ENCODE results near the gene TFCP2. TPM values are rescaled to one million over a fixed set of nuclear protein-coding genes. Genes with fewer than 3 reads are reported as not detected.
A peak's percentile ranks its signal among the peaks of the same experiment; 100 is the strongest.

Gene TFCP2
- total RNA-seq, 4 donors from 2014 or later: 12.3 to 16.6 (median 14.2) TPM

GRCh38 chr12:51071663-51072062 is 101.3 kb downstream of the TFCP2 start:
- 33 to 40% methylated on average over 2 of the region's 2 CpGs for WGBS, 2 donors (ENCODE audit: low coverage in 1 of 2)
- Histone ChIP-seq H3K9me3 (no peaks in the 10 kb centered on the region), H3K36me3 (peaks cover 0 to 79% of the 10 kb centered on the region in 2 donors)

GRCh38 chr12:51070004-51070403 is 102.9 kb downstream of the TFCP2 start:
- Histone ChIP-seq H3K27me3 (no peaks in the 10 kb centered on the region), H3K36me3 (peaks cover 0 to 90% of the 10 kb centered on the region in 2 donors), H3K4me3 (no peak overlapping the region), H3K9me3 (no peaks in the 10 kb centered on the region), H3K4me1 (peaks cover 0 to 19% (median 0%) of the 10 kb centered on the region in 3 donors), H3K27ac (peak overlapping the region in 1 of 4 donors; percentile 31)
- no peak for TF ChIP-seq POLR2A (IDR thresholded peaks at IDR 0.05)
- TF ChIP-seq EP300 (IDR thresholded peaks at IDR 0.05): no peak
- no peak for TF ChIP-seq POLR2AphosphoS5 (IDR thresholded peaks at IDR 0.05)
- TF ChIP-seq CTCF (IDR thresholded peaks at IDR 0.05): no peak
- 63 to 70% methylated on average over 2 to 3 of the region's 3 CpGs for WGBS, 2 donors (ENCODE audit: low coverage in 1 of 2)
- ATAC-seq: no peak

More at GRCh38 chr12:51071663-51072062, 101.3 kb downstream of the TFCP2 start:
- no peak overlapping the region for H3K4me3 ChIP-seq
- peak overlapping the region in 3 of 4 donors; percentile 28 to 45 (median 30) for H3K27ac ChIP-seq
- no peaks in the 10 kb centered on the region for H3K27me3 ChIP-seq
- H3K4me1 ChIP-seq: peaks cover 0 to 36% (median 10%) of the 10 kb centered on the region in 3 donors
- TF ChIP-seq CTCF (IDR thresholded peaks at IDR 0.05): no peak
- TF ChIP-seq POLR2A (IDR thresholded peaks at IDR 0.05): no peak
- TF ChIP-seq EP300 (IDR thresholded peaks at IDR 0.05): no peak
- no peak for TF ChIP-seq POLR2AphosphoS5 (IDR thresholded peaks at IDR 0.05)
- ATAC-seq: peak; percentile 36

GRCh38 chr12:51067771-51068170 is 105.2 kb downstream of the TFCP2 start:
- Histone ChIP-seq H3K4me3 (no peak overlapping the region), H3K27me3 (no peaks in the 10 kb centered on the region), H3K4me1 (peaks cover 0 to 11% (median 0%) of the 10 kb centered on the region in 3 donors), H3K9me3 (no peaks in the 10 kb centered on the region), H3K27ac (no peak overlapping the region), H3K36me3 (peaks cover 0 to 99% of the 10 kb centered on the region in 2 donors)
- no peak for ATAC-seq
- no peak for TF ChIP-seq EP300 (IDR thresholded peaks at IDR 0.05)
- no peak for TF ChIP-seq CTCF (IDR thresholded peaks at IDR 0.05)
- TF ChIP-seq POLR2AphosphoS5 (IDR thresholded peaks at IDR 0.05): no peak
- no peak for TF ChIP-seq POLR2A (IDR thresholded peaks at IDR 0.05)
- WGBS, 2 donors (ENCODE audit: low coverage in 1 of 2): 46 to 73% methylated on average over 5 to 6 of the region's 7 CpGs

- Histone ChIP-seq H3K9me3 (no peaks in the 10 kb centered on the region), H3K27me3 (no peaks in the 10 kb centered on the region), H3K27ac (no peak overlapping the region), H3K4me1 (peaks cover 0 to 11% (median 0%) of the 10 kb centered on the region in 3 donors), H3K36me3 (peaks cover 0 to 100% of the 10 kb centered on the region in 2 donors), H3K4me3 (no peak overlapping the region)
- WGBS, 2 donors (ENCODE audit: low coverage in 1 of 2): 43 to 91% methylated on average over 2 to 4 of the region's 4 CpGs
- ATAC-seq: no peak
- no peak for TF ChIP-seq POLR2AphosphoS5 (IDR thresholded peaks at IDR 0.05)
- TF ChIP-seq EP300 (IDR thresholded peaks at IDR 0.05): no peak
- TF ChIP-seq CTCF (IDR thresholded peaks at IDR 0.05): no peak
- TF ChIP-seq POLR2A (IDR thresholded peaks at IDR 0.05): no peak
Observed at GRCh38 chr12:51067229-51067628, 105.7 kb downstream of the TFCP2 start.

GRCh38 chr12:51065530-51065929 is 107.4 kb downstream of the TFCP2 start:
- H3K4me1 ChIP-seq: no peaks in the 10 kb centered on the region
- no peak for TF ChIP-seq POLR2AphosphoS5 (IDR thresholded peaks at IDR 0.05)
- H3K4me3 ChIP-seq: no peak overlapping the region
- WGBS, 2 donors (ENCODE audit: low coverage in 1 of 2): 91 to 92% methylated on average over 4 to 5 of the region's 5 CpGs
- no peaks in the 10 kb centered on the region for H3K27me3 ChIP-seq
- no peaks in the 10 kb centered on the region for H3K9me3 ChIP-seq
- no peak for ATAC-seq
- H3K36me3 ChIP-seq: peaks cover 0 to 100% of the 10 kb centered on the region in 2 donors
- no peak overlapping the region for H3K27ac ChIP-seq
